Stimulated activated CD4-positive, alpha-beta T cell treated with anti-CD3 and anti-CD28 coated beads, Interleukin-15, amount 100 ng/mL, for 48 hours (primary cell): ENCODE measurements around the gene KRT24.

ENCODE experiments used
- DNase-seq, 2 donors: peaks; one replicate each; pipeline ENCODE4 v3.0.0-alpha.2; 2020; ENCODE audit warnings: low read depth in 2 of 2

Gene KRT24

GRCh38 chr17:40694584-40694983 lies 9.0 kb downstream of the KRT24 start:
- no peak for DNase-seq

- DNase-seq: no peak
Observed at GRCh38 chr17:40687106-40687505, 16.4 kb downstream of the KRT24 start.

- DNase-seq: no peak
Observed at GRCh38 chr17:40686192-40686591, 17.4 kb downstream of the KRT24 start.

- DNase-seq: no peak
Observed at GRCh38 chr17:40680998-40681397, 22.6 kb downstream of the KRT24 start.

- no peak for DNase-seq
Observed at GRCh38 chr17:40679523-40679907, 24.0 kb downstream of the KRT24 start.

- DNase-seq: no peak
Observed at GRCh38 chr17:40678902-40679522, 24.5 kb downstream of the KRT24 start.

- no peak for DNase-seq
Observed at GRCh38 chr17:40675905-40676304, 27.6 kb downstream of the KRT24 start.

GRCh38 chr17:40672654-40673053 lies 30.9 kb downstream of the KRT24 start:
- no peak for DNase-seq

- DNase-seq: no peak
Observed at GRCh38 chr17:40671282-40671681, 32.3 kb downstream of the KRT24 start.

- no peak for DNase-seq
Observed at GRCh38 chr17:40666331-40666730, 37.2 kb downstream of the KRT24 start.

GRCh38 chr17:40664582-40665333 lies 38.8 kb downstream of the KRT24 start, which contains the start of gene KRT222:
Gene KRT222, minus strand, starts transcription at chr17:40665177. Its CDS starts 78 bp downstream, at chr17:40665099.
- DNase-seq: no peak

- DNase-seq: no peak
Observed at GRCh38 chr17:40663252-40663651, 40.3 kb downstream of the KRT24 start.

GRCh38 chr17:40659911-40660310 lies 43.6 kb downstream of the KRT24 start:
- DNase-seq: no peak

GRCh38 chr17:40658396-40658795 lies 45.2 kb downstream of the KRT24 start:
- DNase-seq: no peak

GRCh38 chr17:40651939-40652338 lies 51.6 kb downstream of the KRT24 start:
- DNase-seq: no peak

GRCh38 chr17:40648384-40648968 lies 55.1 kb downstream of the KRT24 start:
- DNase-seq: no peak
